IMR-90 (cell line): ENCODE data around the gene DAP3. TPM values are rescaled to one million over a fixed set of nuclear protein-coding genes. Genes with fewer than 3 reads are reported as not detected.

Source experiments
- ATAC-seq: fragments of 200-7000 bp; cut with Tn5 transposase; 2 replicates; pipeline ENCODE4 v1.9.1; 2020; ENCODE audit warnings: low read depth, mild to moderate bottlenecking, moderate library complexity
- BruUV-seq: library from RNA; stranded (reverse); fragments of 400-500 nt; replicated peaks from 2 replicates; lab custom pipeline; 2021; lab: Mats Ljungman, UMichigan
- CTCF ChIA-PET: fragments of 300-600 bp; formaldehyde crosslinking; extraction: SDS; loops from one replicate; lab custom pipeline; 2021; ENCODE audit warnings: antibody characterized with exemption; lab: Yijun Ruan, JAX
- POLR2A ChIA-PET: fragments of 300-600 bp; sonication (Branson Sonifier 250); formaldehyde crosslinking; loops from one replicate; lab custom pipeline; 2022; ENCODE audit warnings: antibody characterized with exemption; ENCODE audit not compliant: unreplicated experiment; lab: Charles Lee
- DNase-seq: peaks from one replicate; pipeline ENCODE4 v3.0.0; 2013
- H2AFZ ChIP-seq: replicated peaks from 2 replicates; pipeline ENCODE3; 2013; ENCODE audit warnings: low read length, mild to moderate bottlenecking; ENCODE audit not compliant: poor library complexity
- H2AK5ac ChIP-seq: 2 replicates; pipeline ENCODE4 v1.6.1; 2013; ENCODE audit warnings: low read depth, low read length, inconsistent platforms
- H2AK9ac ChIP-seq: replicated peaks from 2 replicates; pipeline ENCODE3; 2013; ENCODE audit warnings: mild to moderate bottlenecking, low read depth, low read length, moderate library complexity; ENCODE audit not compliant: poor library complexity
- H2BK120ac ChIP-seq: 2 replicates; pipeline ENCODE4 v1.6.1; 2013; ENCODE audit warnings: low read depth, low read length, inconsistent platforms
- H2BK15ac ChIP-seq: 3 replicates; pipeline ENCODE4 v1.6.1; 2013; ENCODE audit warnings: low read depth, low read length, inconsistent platforms
- H2BK20ac ChIP-seq: 2 replicates; pipeline ENCODE4 v1.6.1; 2013; ENCODE audit warnings: low read depth, mild to moderate bottlenecking, inconsistent platforms, low read length, moderate library complexity
- H2BK5ac ChIP-seq: 2 replicates; pipeline ENCODE4 v1.6.1; 2013; ENCODE audit warnings: mild to moderate bottlenecking, low read depth, low read length, inconsistent platforms; ENCODE audit not compliant: poor library complexity, severe bottlenecking
- H3K14ac ChIP-seq: replicated peaks from 2 replicates; pipeline ENCODE4 v1.6.1; 2013; ENCODE audit warnings: low read depth, low read length, inconsistent platforms
- H3K18ac ChIP-seq: 2 replicates; pipeline ENCODE4 v1.6.1; 2013; ENCODE audit warnings: low read depth, low read length, control low read depth
- H3K23ac ChIP-seq: 2 replicates; pipeline ENCODE4 v1.6.1; 2013; ENCODE audit warnings: low read depth, low read length, inconsistent platforms
- H3K27ac ChIP-seq: 2 replicates; pipeline ENCODE4 v1.5.1; 2013; ENCODE audit warnings: mild to moderate bottlenecking, control low read depth, low read length; ENCODE audit not compliant: insufficient read depth
- H3K27me3 ChIP-seq: 2 replicates; pipeline ENCODE4 v1.6.1; 2013; ENCODE audit warnings: low read length; ENCODE audit not compliant: control insufficient read depth, insufficient read depth
- H3K36me3 ChIP-seq: 2 replicates; pipeline ENCODE4 v1.6.1; 2013; ENCODE audit warnings: low read length, mixed read lengths; ENCODE audit not compliant: control insufficient read depth, insufficient read depth
- H3K4ac ChIP-seq: 2 replicates; pipeline ENCODE4 v1.6.1; 2013; ENCODE audit warnings: low read depth, low read length, inconsistent platforms
- H3K4me1 ChIP-seq: 2 replicates; pipeline ENCODE4 v1.6.1; 2013; ENCODE audit warnings: low read length, mixed read lengths; ENCODE audit not compliant: control insufficient read depth, insufficient read depth
- H3K4me2 ChIP-seq: 2 replicates; pipeline ENCODE4 v1.6.1; 2013; ENCODE audit warnings: low read depth, mild to moderate bottlenecking, control low read depth, low read length, moderate library complexity
- H3K4me3 ChIP-seq: 2 replicates; pipeline ENCODE4 v1.5.1; 2013; ENCODE audit warnings: low read depth, mild to moderate bottlenecking, control low read depth, low read length, moderate library complexity; ENCODE audit not compliant: insufficient read depth
- H3K56ac ChIP-seq: 2 replicates; pipeline ENCODE4 v1.6.1; 2013; ENCODE audit warnings: low read length, inconsistent platforms; ENCODE audit not compliant: insufficient read depth; ENCODE audit errors: extremely low read depth
- H3K79me1 ChIP-seq, 2 experiments: 2 replicates each; pipeline ENCODE4 v1.6.1; 2013; ENCODE audit warnings: low read length in 2 of 2, inconsistent platforms in 1 of 2, low read depth in 1 of 2
- H3K9ac ChIP-seq: 2 replicates; pipeline ENCODE4 v1.6.1; 2013; ENCODE audit warnings: low read depth, low read length, control low read depth
- H3K9me1 ChIP-seq: 2 replicates; pipeline ENCODE4 v1.6.1; 2013; ENCODE audit warnings: low read length, inconsistent platforms; ENCODE audit not compliant: insufficient read depth
- H3K9me3 ChIP-seq: 2 replicates; pipeline ENCODE4 v1.6.1; 2013; ENCODE audit warnings: low read length; ENCODE audit not compliant: control insufficient read depth, insufficient read depth
- H4K20me1 ChIP-seq: 2 replicates; pipeline ENCODE4 v1.6.1; 2013; ENCODE audit warnings: low read length, inconsistent platforms; ENCODE audit not compliant: insufficient read depth
- H4K5ac ChIP-seq: 2 replicates; pipeline ENCODE4 v1.6.1; 2013; ENCODE audit warnings: mild to moderate bottlenecking, low read depth, low read length, control low read depth
- H4K8ac ChIP-seq, 2 experiments: 2 replicates each; pipeline ENCODE4 v1.6.1; 2013; ENCODE audit warnings: low read depth in 2 of 2, low read length in 2 of 2, control low read depth in 1 of 2, inconsistent platforms in 1 of 2
- H4K91ac ChIP-seq: 2 replicates; pipeline ENCODE4 v1.6.1; 2013; ENCODE audit warnings: low read depth, low read length, inconsistent platforms; ENCODE audit not compliant: insufficient read depth
- BHLHE40 ChIP-seq: fragments of 150-350 bp; IDR thresholded peaks from 2 replicates; pipeline ENCODE4 v1.6.1; 2016; ENCODE audit warnings: mild to moderate bottlenecking, low read depth, low read length
- CHD1 ChIP-seq: IDR thresholded peaks from 2 replicates; pipeline ENCODE4 v1.6.1; 2012; ENCODE audit warnings: low read depth, low read length, improper control_type of control experiment
- MAZ ChIP-seq: IDR thresholded peaks from 2 replicates; pipeline ENCODE4 v1.6.1; 2012; ENCODE audit warnings: low read depth, mild to moderate bottlenecking, low read length, improper control_type of control experiment, moderate library complexity, borderline replicate concordance
- NFE2L2 ChIP-seq: fragments of 150-350 bp; IDR thresholded peaks from 2 replicates; pipeline ENCODE4 v1.6.1; 2016; ENCODE audit warnings: low read depth, mild to moderate bottlenecking, low read length
- RCOR1 ChIP-seq: IDR thresholded peaks from 2 replicates; pipeline ENCODE4 v1.6.1; 2012; ENCODE audit warnings: mild to moderate bottlenecking, low read length, improper control_type of control experiment; ENCODE audit not compliant: insufficient replicate concordance
- WGBS, 2 experiments: methylation state at CpG; one replicate each; pipeline versions ENCODE4 v1.1.5 to v1.1.7; 2013; ENCODE audit warnings: missing lambda C conversion rate in 2 of 2; ENCODE audit not compliant: insufficient read length in 1 of 2; ENCODE audit errors: extremely low coverage in 2 of 2; 5-methylcytosine and 5-hydroxymethylcytosine counted together
- dilution Hi-C: fragments of 300-500 bp; cut with HindIII; formaldehyde crosslinking; loops from one replicate; pipeline ENCODE4 v1.14.3; 2018; ENCODE audit warnings: low sequenced_read_pairs; ENCODE audit not compliant: unreplicated experiment
- in situ Hi-C: fragments of 300-500 bp; cut with MboI; formaldehyde crosslinking; loops from 3 replicates; pipeline ENCODE4 v1.14.3; 2019; ENCODE audit warnings: low sequenced_read_pairs, inconsistent platforms, mixed read lengths
- intact Hi-C: fragments of 100-400 bp; cut with micrococcal nuclease; formaldehyde crosslinking; loops from 2 replicates; pipeline ENCODE4 v1.10.0; 2022
- polyA plus RNA-seq, 3 experiments: library from polyadenylated mRNA; depleted of rRNA; stranded (reverse); fragments of >200 nt; gene quantifications; 2 replicates each; pipeline ENCODE4 v1.2.3, GENCODE V29; 2012; ENCODE audit warnings: low replicate concordance in 1 of 3
- total RNA-seq: library from RNA; depleted of rRNA; stranded (reverse); fragments of >200 nt; gene quantifications from 2 replicates; pipeline ENCODE4 v1.2.3, GENCODE V29; 2012
- TF ChIP-seq, protein P1 (sequence below): fragments of 150-350 bp; IDR thresholded peaks from 2 replicates; pipeline ENCODE4 v1.6.1; 2016; ENCODE audit warnings: low read depth, mild to moderate bottlenecking, low read length, moderate library complexity, borderline replicate concordance

DAP3 gene
- total and polyA plus RNA-seq, 2 of the 4 experiments (the other 2 are of a cell fraction): 48.6 to 126 TPM

DNA sequence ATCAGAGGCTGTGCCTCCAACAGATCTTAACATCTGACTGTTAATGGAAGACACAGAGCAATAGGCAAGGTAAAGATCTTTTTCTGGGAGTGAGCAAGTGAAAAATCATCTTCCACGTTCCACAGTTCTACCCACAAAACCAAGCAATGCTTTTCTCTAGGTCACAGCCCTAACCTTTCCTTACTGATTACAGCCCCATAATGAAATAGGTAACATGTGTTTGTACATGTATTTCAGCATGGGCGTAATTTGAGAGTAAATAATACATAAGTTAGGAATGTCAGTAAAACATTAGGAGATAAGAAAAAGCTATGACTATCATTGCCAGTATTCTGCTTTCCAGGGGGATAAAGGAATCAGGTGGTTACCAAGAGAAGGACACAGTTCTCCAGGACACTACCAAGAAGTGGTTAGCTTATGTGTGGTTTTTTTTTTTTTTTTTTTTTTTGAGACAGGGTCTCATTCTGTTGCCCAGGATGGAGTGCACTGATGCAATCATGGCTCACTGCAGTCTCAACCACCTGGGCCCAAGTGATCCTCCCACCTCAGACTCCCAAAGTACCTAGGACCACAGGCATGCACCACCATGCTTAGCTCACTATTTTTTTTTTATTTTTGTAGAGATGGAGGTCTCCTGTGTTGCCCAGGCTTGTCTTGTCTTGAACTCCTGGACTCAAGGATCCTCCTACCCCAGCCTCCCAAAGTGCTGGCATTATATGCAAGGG is 72.0 kb downstream of the DAP3 start:
- DNase-seq (no peak), ATAC-seq (no peak)
- Histone ChIP-seq H2BK20ac (no peak overlapping the region), H3K18ac (no peak overlapping the region), H4K5ac (no peak overlapping the region), H3K56ac (no peak overlapping the region), H3K9me1 (peaks cover 6% of the 10 kb centered on the region; the same call in 1 of the 2 replicates), H3K36me3 (peaks cover 48% of the 10 kb centered on the region), H3K23ac (no peak overlapping the region), H2BK120ac (no peak overlapping the region), H3K9ac (no peak overlapping the region), H2AK5ac (no peak overlapping the region), H3K4ac (no peak overlapping the region), H3K79me1 (peaks cover 0 to 31% of the 10 kb centered on the region in 2 experiments; a peak in 3 of 4 replicates), H3K4me1 (peaks cover 3% of the 10 kb centered on the region), H2AFZ (no peak overlapping the region), H3K14ac (no peak overlapping the region), H4K20me1 (no peaks in the 10 kb centered on the region), H2BK5ac (no peak overlapping the region), H4K91ac (no peak overlapping the region), H2AK9ac (no peak overlapping the region), H3K4me3 (no peak overlapping the region), H3K9me3 (no peaks in the 10 kb centered on the region), H3K27me3 (no peaks in the 10 kb centered on the region), H3K27ac (no peak overlapping the region), H4K8ac (no peak overlapping the region), H3K4me2 (no peak overlapping the region), H2BK15ac (no peak overlapping the region)
- CTCF ChIA-PET: no interaction called here
- intact Hi-C loops: no loop called here
- TF ChIP-seq, protein P1, sequence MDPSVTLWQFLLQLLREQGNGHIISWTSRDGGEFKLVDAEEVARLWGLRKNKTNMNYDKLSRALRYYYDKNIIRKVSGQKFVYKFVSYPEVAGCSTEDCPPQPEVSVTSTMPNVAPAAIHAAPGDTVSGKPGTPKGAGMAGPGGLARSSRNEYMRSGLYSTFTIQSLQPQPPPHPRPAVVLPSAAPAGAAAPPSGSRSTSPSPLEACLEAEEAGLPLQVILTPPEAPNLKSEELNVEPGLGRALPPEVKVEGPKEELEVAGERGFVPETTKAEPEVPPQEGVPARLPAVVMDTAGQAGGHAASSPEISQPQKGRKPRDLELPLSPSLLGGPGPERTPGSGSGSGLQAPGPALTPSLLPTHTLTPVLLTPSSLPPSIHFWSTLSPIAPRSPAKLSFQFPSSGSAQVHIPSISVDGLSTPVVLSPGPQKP: no peak
- TF ChIP-seq CHD1 (no peak), MAZ (no peak), NFE2L2 (no peak), RCOR1 (no peak), BHLHE40 (no peak)
- in situ Hi-C loops: no loop called here
- dilution Hi-C loops: no loop called here
- no CpG with 5 or more reads among the region's 2 CpGs for WGBS, 2 experiments
- POLR2A ChIA-PET: no interaction called here
- BruUV-seq: no TSS peak
